Fibroblast of lung (primary cell): ENCODE data around the gene VWC2L.

Source experiments
- CTCF ChIP-seq, 2 donors: IDR thresholded peaks in 1 of 2; conservative IDR thresholded peaks in 1 of 2; 1 replicate in 1 of 2; 2 replicates in 1 of 2; pipeline ENCODE4 v1.5.1; 2011 to 2012; ENCODE audit warnings: low read length in 2 of 2, control low read depth in 1 of 2, inconsistent platforms in 1 of 2, low read depth in 1 of 2, mild to moderate bottlenecking in 1 of 2
- EZH2 ChIP-seq: IDR thresholded peaks from 2 replicates; pipeline ENCODE4 v1.5.1; 2012; ENCODE audit warnings: low read length, control low read depth, mild to moderate bottlenecking; ENCODE audit errors: missing control alignments

GRCh38 chr2:214482728-214483127, 71.9 kb downstream of the VWC2L start:
- TF ChIP-seq CTCF (conservative IDR thresholded peaks at IDR 0.05 in 1 of 2, IDR thresholded peaks at IDR 0.05 in 1 of 2; ENCODE audit: low read depth in 1 of 2, low read length in 2 of 2) (no peak), EZH2 (no peak)
